Measurements from ENCODE around the gene PFN1. TPM values are rescaled to one million over a fixed set of nuclear protein-coding genes. Genes with fewer than 3 reads are reported as not detected.

Gene PFN1
- total and polyA plus RNA-seq, 9 of the 15 experiments (the other 6 are each of a cell fraction or from before 2014, with no cell fraction given), result 60.5 to 1,479 (median 456) TPM

DNA sequence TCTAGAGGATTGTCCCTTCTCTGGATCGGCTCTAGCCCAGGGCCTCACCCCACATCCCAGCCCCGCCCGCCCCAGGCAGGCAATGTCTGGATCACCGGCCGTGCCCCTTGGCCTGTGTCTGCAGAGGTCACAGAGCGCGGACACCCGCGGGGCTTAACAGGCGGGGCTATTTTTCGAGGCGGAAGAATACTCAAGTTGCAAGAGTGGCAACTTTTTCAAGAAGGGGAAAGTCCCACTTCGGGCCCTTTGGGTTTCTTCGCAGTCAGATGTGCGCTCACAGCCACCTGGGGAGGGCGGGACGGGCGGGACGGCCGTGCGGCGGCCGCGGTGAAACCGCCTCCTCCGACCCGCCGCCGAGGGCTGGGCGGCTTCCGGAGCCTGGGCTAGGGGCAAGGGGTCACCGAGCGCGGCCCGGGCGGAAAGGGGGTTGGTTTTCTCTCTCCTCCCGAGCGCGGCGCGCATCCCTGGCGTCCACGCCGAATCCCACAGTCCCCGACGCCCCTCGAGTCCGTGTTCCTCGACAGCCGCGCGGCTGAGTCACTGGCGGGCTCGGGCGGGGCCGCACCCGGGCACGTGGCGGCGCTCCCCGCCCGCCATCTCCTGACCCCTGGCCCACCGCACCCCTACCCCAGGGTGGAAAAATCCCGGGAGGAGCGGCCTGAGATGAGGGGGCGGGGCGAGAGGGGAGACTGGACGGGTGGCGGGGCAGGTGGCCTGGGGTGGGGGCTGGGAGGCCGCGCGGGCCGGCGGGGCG lies 1.2 kb upstream of the PFN1 start (continued):
- TF ChIP-seq PTBP1 (IDR thresholded peaks at IDR 0.05; ENCODE audit: low read depth, low read length) (no peak), ZNF785 (CRISPR knock-in tag; IDR thresholded peaks at IDR 0.05) (no peak), SRSF7 (optimal IDR thresholded peaks at IDR 0.05; ENCODE audit: low read depth, low read length) (no peak), TBL1XR1 (IDR thresholded peaks at IDR 0.05; ENCODE audit: low read length in 2 of 2) (no peak; a peak in 1 of 4 replicates), C11orf30 (IDR thresholded peaks at IDR 0.05; ENCODE audit: low read depth) (no peak), PML (IDR thresholded peaks at IDR 0.05; ENCODE audit: low read length) (no peak), HNRNPLL (IDR thresholded peaks at IDR 0.05; ENCODE audit: low read depth, low read length, poor library complexity, severe bottlenecking) (no peak), STAT5B (CRISPR knock-in tag; IDR thresholded peaks at IDR 0.05) (no peak), HNRNPUL1 (IDR thresholded peaks at IDR 0.05; ENCODE audit: low read length) (no peak), SETDB1 (IDR thresholded peaks at IDR 0.05; ENCODE audit: low read length) (no peak)
- TF ChIP-seq, protein P1, sequence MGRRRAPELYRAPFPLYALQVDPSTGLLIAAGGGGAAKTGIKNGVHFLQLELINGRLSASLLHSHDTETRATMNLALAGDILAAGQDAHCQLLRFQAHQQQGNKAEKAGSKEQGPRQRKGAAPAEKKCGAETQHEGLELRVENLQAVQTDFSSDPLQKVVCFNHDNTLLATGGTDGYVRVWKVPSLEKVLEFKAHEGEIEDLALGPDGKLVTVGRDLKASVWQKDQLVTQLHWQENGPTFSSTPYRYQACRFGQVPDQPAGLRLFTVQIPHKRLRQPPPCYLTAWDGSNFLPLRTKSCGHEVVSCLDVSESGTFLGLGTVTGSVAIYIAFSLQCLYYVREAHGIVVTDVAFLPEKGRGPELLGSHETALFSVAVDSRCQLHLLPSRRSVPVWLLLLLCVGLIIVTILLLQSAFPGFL (CRISPR knock-in tag; IDR thresholded peaks at IDR 0.05), result no peak
- TF ChIP-seq, protein P2, sequence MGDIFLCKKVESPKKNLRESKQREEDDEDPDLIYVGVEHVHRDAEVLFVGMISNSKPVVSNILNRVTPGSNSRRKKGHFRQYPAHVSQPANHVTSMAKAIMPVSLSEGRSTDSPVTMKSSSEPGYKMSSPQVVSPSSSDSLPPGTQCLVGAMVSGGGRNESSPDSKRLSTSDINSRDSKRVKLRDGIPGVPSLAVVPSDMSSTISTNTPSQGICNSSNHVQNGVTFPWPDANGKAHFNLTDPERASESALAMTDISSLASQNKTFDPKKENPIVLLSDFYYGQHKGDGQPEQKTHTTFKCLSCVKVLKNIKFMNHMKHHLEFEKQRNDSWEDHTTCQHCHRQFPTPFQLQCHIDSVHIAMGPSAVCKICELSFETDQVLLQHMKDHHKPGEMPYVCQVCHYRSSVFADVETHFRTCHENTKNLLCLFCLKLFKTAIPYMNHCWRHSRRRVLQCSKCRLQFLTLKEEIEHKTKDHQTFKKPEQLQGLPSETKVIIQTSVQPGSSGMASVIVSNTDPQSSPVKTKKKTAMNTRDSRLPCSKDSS (IDR thresholded peaks at IDR 0.05; ENCODE audit: low read depth, partially characterized antibody), result no peak
- TF ChIP-seq, protein P3, sequence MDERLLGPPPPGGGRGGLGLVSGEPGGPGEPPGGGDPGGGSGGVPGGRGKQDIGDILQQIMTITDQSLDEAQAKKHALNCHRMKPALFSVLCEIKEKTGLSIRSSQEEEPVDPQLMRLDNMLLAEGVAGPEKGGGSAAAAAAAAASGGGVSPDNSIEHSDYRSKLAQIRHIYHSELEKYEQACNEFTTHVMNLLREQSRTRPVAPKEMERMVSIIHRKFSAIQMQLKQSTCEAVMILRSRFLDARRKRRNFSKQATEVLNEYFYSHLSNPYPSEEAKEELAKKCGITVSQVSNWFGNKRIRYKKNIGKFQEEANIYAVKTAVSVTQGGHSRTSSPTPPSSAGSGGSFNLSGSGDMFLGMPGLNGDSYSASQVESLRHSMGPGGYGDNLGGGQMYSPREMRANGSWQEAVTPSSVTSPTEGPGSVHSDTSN (CRISPR knock-in tag; IDR thresholded peaks at IDR 0.05; ENCODE audit: low read depth), result no peak
- TF ChIP-seq, protein P3 (tag; conservative IDR thresholded peaks at IDR 0.05; ENCODE audit: low read depth), result no peak
- TF ChIP-seq, protein P4, sequence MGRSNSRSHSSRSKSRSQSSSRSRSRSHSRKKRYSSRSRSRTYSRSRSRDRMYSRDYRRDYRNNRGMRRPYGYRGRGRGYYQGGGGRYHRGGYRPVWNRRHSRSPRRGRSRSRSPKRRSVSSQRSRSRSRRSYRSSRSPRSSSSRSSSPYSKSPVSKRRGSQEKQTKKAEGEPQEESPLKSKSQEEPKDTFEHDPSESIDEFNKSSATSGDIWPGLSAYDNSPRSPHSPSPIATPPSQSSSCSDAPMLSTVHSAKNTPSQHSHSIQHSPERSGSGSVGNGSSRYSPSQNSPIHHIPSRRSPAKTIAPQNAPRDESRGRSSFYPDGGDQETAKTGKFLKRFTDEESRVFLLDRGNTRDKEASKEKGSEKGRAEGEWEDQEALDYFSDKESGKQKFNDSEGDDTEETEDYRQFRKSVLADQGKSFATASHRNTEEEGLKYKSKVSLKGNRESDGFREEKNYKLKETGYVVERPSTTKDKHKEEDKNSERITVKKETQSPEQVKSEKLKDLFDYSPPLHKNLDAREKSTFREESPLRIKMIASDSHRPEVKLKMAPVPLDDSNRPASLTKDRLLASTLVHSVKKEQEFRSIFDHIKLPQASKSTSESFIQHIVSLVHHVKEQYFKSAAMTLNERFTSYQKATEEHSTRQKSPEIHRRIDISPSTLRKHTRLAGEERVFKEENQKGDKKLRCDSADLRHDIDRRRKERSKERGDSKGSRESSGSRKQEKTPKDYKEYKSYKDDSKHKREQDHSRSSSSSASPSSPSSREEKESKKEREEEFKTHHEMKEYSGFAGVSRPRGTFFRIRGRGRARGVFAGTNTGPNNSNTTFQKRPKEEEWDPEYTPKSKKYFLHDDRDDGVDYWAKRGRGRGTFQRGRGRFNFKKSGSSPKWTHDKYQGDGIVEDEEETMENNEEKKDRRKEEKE (IDR thresholded peaks at IDR 0.05; ENCODE audit: borderline replicate concordance in 1 of 2, control insufficient read depth in 1 of 2, low read depth in 2 of 2, low read length in 1 of 2), result no peak
- TF ChIP-seq, protein P5, sequence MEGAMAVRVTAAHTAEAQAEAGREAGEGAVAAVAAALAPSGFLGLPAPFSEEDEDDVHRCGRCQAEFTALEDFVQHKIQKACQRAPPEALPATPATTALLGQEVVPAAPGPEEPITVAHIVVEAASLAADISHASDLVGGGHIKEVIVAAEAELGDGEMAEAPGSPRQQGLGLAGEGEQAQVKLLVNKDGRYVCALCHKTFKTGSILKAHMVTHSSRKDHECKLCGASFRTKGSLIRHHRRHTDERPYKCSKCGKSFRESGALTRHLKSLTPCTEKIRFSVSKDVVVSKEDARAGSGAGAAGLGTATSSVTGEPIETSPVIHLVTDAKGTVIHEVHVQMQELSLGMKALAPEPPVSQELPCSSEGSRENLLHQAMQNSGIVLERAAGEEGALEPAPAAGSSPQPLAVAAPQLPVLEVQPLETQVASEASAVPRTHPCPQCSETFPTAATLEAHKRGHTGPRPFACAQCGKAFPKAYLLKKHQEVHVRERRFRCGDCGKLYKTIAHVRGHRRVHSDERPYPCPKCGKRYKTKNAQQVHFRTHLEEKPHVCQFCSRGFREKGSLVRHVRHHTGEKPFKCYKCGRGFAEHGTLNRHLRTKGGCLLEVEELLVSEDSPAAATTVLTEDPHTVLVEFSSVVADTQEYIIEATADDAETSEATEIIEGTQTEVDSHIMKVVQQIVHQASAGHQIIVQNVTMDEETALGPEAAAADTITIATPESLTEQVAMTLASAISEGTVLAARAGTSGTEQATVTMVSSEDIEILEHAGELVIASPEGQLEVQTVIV (CRISPR knock-in tag; IDR thresholded peaks at IDR 0.05; ENCODE audit: borderline replicate concordance), result no peak
